ENCODE data around the gene KRT25. TPM values are rescaled to one million over a fixed set of nuclear protein-coding genes. Genes with fewer than 3 reads are reported as not detected.

Gene KRT25
- total RNA-seq, 1 donor from 2014 or later = not detected

DNA sequence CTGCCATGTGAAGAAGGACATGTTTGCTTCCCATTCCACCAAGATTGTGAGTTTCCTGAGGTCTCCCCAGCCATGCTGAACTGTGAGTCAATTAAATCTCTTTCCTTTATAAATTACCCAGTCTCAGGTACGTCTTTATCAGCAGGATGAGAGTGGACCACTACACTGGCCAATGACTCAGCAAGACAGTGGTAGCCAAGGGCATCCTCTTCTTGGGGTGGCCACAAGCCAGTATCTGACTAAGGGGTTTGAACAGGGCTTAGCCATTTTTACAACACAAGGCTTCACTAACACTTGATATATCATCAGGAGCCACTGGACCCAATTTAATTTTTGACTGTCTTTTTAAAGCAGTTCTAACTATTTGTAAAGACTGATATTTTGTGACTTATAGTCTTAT lies 30.5 kb downstream of the KRT25 start:
- TF ChIP-seq, protein P1, sequence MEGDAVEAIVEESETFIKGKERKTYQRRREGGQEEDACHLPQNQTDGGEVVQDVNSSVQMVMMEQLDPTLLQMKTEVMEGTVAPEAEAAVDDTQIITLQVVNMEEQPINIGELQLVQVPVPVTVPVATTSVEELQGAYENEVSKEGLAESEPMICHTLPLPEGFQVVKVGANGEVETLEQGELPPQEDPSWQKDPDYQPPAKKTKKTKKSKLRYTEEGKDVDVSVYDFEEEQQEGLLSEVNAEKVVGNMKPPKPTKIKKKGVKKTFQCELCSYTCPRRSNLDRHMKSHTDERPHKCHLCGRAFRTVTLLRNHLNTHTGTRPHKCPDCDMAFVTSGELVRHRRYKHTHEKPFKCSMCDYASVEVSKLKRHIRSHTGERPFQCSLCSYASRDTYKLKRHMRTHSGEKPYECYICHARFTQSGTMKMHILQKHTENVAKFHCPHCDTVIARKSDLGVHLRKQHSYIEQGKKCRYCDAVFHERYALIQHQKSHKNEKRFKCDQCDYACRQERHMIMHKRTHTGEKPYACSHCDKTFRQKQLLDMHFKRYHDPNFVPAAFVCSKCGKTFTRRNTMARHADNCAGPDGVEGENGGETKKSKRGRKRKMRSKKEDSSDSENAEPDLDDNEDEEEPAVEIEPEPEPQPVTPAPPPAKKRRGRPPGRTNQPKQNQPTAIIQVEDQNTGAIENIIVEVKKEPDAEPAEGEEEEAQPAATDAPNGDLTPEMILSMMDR (IDR thresholded peaks at IDR 0.05; ENCODE audit: unreplicated experiment) = no peak
- no peak overlapping the region for H3K4me3 Mint-ChIP-seq (ENCODE audit: low read depth)
- no peak overlapping the region for H3K27ac Mint-ChIP-seq
- DNase-seq (ENCODE audit: low spot score, unreplicated experiment) = no peak
- peaks cover 7% of the 10 kb centered on the region for H3K27me3 Mint-ChIP-seq
- H3K9me3 Mint-ChIP-seq (ENCODE audit: low read depth) = no peaks in the 10 kb centered on the region
- no peaks in the 10 kb centered on the region for H3K36me3 Mint-ChIP-seq (ENCODE audit: insufficient read depth)
- H3K4me1 Mint-ChIP-seq (ENCODE audit: low read depth) = no peaks in the 10 kb centered on the region

DNA sequence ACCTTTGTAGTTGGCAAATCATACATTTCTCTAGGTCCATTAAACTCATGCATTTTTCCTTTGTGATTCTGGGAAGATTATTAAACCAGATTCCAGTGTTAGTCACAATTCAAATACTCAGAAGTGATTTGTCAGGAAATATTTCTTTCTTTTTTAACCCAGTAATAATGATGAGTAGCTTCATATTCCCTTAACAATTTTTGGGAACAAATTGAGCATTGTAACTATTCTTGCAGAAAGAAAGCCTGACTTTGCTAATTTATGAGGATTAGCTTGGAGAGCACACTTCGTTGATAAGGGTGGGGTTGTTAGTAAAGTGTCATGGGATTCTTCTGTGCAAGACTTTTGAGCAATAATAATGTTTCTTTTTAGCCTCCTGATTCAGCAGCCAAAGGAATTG lies 32.9 kb downstream of the KRT25 start:
- TF ChIP-seq, protein P1 (IDR thresholded peaks at IDR 0.05; ENCODE audit: unreplicated experiment) = no peak
- Mint-ChIP-seq H3K4me1 (ENCODE audit: low read depth) (no peaks in the 10 kb centered on the region), H3K27ac (no peak overlapping the region), H3K27me3 (peaks cover 7% of the 10 kb centered on the region), H3K4me3 (ENCODE audit: low read depth) (no peak overlapping the region), H3K36me3 (ENCODE audit: insufficient read depth) (no peaks in the 10 kb centered on the region), H3K9me3 (ENCODE audit: low read depth) (no peaks in the 10 kb centered on the region)
- no peak for DNase-seq (ENCODE audit: low spot score, unreplicated experiment)

DNA sequence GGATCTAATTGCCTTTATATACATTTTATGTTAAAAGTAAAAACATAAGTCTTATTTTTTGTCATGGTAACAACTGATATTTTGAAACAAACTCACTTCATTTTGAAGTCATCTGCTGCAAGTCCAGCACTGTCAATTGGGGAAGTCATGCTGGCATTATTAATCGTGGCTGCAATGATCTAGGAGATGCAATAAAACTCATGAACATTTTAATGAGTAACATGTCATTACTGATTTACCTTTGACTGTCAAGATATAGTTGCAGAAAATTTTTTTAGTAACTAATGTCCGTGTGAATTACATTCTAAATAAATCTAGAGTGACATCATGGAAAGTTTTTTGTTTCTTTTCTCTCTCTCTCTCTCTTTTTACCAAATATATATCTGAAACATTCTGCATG lies 34.2 kb downstream of the KRT25 start:
- no peaks in the 10 kb centered on the region for H3K9me3 Mint-ChIP-seq (ENCODE audit: low read depth)

DNA sequence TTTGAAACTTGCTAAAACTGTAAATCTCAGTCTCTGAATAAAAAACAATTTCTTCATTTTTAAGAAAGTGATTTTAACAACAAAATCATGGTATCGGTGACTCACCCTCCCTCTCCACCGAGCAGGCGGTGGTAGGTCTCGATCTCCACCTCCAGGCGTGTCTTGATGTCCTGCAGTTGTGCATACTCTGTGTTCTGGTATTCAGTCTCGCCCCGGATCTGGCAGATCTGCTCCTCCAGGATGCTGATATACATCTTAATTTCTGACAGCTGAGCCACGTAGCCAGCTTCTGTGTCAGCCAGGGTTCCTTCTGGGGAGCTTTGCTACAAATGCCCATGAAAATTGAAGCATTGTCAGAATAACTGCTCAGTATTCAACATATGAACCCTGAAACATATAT lies 36.2 kb downstream of the KRT25 start:
- TF ChIP-seq, protein P1 (IDR thresholded peaks at IDR 0.05; ENCODE audit: unreplicated experiment) = no peak
- Mint-ChIP-seq H3K27ac (no peak overlapping the region), H3K36me3 (ENCODE audit: insufficient read depth) (no peaks in the 10 kb centered on the region), H3K27me3 (peaks cover 3% of the 10 kb centered on the region), H3K4me1 (ENCODE audit: low read depth) (peaks cover 1% of the 10 kb centered on the region), H3K9me3 (ENCODE audit: low read depth) (no peaks in the 10 kb centered on the region), H3K4me3 (ENCODE audit: low read depth) (no peak overlapping the region)
- DNase-seq (ENCODE audit: low spot score, unreplicated experiment) = no peak

More for the DNA sequence above, 34.2 kb downstream of the KRT25 start:
- Mint-ChIP-seq H3K27ac (no peak overlapping the region), H3K4me3 (ENCODE audit: low read depth) (no peak overlapping the region), H3K4me1 (ENCODE audit: low read depth) (no peaks in the 10 kb centered on the region), H3K36me3 (ENCODE audit: insufficient read depth) (no peaks in the 10 kb centered on the region), H3K27me3 (peaks cover 7% of the 10 kb centered on the region)
- TF ChIP-seq, protein P1 (IDR thresholded peaks at IDR 0.05; ENCODE audit: unreplicated experiment) = no peak
- no peak for DNase-seq (ENCODE audit: low spot score, unreplicated experiment)

DNA sequence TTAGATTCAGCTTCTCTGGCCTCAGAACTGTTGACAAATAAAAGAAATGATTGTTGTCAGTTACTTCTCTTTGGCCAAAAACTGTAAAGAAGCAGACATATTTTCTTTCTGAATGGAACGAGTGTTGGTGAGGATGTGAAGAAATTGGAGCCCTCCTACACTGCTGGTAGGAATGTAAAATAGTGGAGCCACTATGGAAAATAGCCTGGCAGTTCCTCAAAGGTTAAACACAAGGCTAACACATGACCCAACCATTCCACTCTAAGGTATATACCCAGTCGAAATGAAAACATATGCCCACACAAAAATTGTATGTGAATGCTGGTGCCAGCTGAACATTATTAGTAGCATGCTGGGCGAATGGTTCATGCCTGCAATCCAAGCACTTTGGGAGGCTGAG lies 37.4 kb downstream of the KRT25 start:
- no peak overlapping the region for H3K4me3 Mint-ChIP-seq (ENCODE audit: low read depth)
- peaks cover 1% of the 10 kb centered on the region for H3K4me1 Mint-ChIP-seq (ENCODE audit: low read depth)
- H3K27me3 Mint-ChIP-seq = no peaks in the 10 kb centered on the region
- no peak for DNase-seq (ENCODE audit: low spot score, unreplicated experiment)
- TF ChIP-seq, protein P1 (IDR thresholded peaks at IDR 0.05; ENCODE audit: unreplicated experiment) = no peak
- H3K27ac Mint-ChIP-seq = no peak overlapping the region
- H3K9me3 Mint-ChIP-seq (ENCODE audit: low read depth) = no peaks in the 10 kb centered on the region
- no peaks in the 10 kb centered on the region for H3K36me3 Mint-ChIP-seq (ENCODE audit: insufficient read depth)
